HG03558 (cell line): ENCODE data around the gene SYNE4.
"Not testable (repeated sequence)": the region's sequence is repeated elsewhere in the genome, so short reads cannot be mapped to it uniquely, and the experiment has no call there.

Experiments
- ATAC-seq: cut with Tn5 transposase; IDR thresholded peaks from one replicate; pipeline ENCODE4 v1.9.1; 2021; ENCODE audit warnings: moderate number of reproducible peaks; ENCODE audit not compliant: unreplicated experiment; ENCODE audit errors: extremely low read depth

The SYNE4 gene

GRCh38 chr19:36008336-36008978 lies at the start of gene SYNE4:
Gene SYNE4 (minus strand): TSS chr19:36008813. CDS start chr19:36008681, 132 bp downstream.
- ATAC-seq = no peak

DNA sequence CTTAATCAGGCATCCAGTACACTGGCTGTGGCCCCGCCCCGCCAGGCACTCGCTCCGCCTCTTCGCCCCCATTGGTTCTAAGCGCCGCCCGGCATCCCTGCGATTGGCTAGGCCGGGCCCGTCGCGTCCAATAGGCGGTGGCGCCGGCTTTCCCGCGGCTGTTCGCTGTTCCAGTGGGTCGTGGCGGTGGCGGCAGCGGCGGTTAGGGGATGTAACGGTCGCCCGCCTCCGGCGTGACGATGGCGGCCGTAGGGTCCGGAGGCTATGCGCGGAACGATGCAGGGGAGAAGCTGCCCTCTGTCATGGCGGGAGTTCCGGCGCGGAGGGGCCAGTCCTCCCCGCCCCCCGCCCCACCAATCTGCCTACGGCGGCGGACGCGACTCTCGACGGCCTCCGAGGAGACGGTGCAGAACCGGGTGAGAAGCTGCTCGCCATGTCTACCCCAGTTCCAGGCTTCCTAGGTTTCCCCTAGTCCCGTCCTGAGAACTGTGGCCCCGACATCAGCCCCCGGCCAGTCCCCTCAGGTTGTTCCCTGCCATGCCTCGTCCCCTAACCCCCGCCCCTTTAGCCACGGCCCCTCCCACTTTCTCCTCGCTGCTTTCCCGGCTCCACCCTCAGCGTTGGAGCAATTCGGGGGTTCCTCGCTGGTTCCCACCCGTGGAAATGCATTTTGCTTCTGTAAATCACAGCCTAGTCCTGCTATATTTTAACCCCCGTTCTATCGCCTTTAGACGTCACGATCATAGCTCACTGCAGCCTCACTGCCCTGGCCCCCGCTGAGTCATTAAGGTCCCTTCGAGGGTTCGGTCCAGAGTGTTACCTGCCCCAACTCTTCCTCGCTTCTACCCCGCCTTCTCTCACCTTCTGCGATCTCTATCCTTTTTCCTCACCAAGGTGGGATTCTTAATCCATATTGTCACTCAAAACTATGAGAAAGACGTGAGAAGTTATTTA lies 46.4 kb upstream of the SYNE4 start, which contains the start of gene WDR62:
WDR62 (plus strand) TSS at position 165 of the 954 bp plus-strand sequence; CDS start at position 240, 75 bp downstream.
- peak; percentile 45 for ATAC-seq

DNA sequence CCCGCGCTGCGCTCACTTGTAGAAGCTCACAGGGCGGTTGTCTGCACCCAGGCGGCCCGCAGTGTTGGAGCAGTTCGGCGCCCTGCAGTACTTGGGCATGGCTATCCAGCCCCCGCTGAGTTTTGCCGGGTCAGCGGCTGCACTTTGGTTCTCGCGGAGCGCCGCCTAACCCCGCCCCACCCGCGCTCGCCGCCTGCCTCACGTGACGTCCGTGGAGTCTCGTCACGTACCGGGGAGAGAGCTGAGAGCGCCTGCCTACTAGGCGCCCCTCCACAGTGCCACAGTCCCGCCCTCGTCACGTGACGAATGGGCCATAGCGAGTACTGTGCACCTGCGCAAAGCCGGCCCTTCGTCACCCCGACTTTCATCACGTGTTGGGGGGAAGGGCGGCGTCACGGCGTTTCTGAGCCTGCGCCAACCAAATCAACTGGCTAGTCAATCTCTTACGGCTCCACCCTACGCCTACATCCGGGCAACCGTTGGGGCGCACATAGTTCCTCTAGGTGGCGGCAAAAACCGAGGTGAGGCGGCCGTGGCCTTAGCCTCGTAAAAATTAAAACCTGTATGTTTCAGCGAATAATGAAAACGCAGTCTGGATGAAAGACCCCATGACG lies 45.6 kb upstream of the SYNE4 start, which contains the start of gene THAP8:
THAP8 (minus strand) TSS at position 167 of the 614 bp plus-strand sequence; CDS start at position 99, 68 bp downstream.
- ATAC-seq = peak; percentile 54

- ATAC-seq = no peak
Observed at GRCh38 chr19:36051637-36052036, 43.0 kb upstream of the SYNE4 start.

GRCh38 chr19:36051236-36051635 lies 42.6 kb upstream of the SYNE4 start:
- no peak for ATAC-seq

DNA sequence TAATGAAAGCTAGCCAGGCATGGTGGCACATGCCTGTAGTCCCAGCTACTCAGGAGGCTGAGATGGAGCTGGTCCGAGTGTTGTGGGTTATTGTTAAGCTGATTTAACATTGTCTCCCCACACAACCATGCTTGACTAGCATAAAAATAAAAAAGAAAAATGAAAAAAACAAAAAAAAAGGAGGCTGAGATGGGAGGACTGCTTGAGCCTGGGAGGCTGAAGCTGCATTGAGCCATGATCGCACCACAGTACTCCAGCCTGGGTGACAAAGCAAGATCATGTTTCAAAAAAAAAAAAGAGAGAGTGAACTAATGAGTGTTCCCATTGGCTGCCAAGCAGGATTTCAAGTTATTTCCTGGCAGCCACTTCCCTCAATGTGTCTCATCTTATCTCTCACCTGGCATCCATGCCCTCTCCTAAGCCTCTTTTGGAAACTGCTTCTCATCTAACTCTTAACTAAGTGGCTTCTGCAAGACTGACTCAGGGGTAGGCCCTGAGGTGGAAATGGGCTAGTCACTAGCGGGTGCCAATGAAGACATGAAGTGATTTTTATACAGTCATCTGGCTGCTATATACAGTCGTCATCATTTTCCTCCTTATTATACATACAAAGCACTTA lies 40.6 kb upstream of the SYNE4 start:
- no peak for ATAC-seq

- ATAC-seq = no peak
Observed at GRCh38 chr19:36047835-36048234, 39.2 kb upstream of the SYNE4 start.

- no peak for ATAC-seq
Observed at GRCh38 chr19:36046443-36047050, 37.9 kb upstream of the SYNE4 start.

- ATAC-seq = no peak
Observed at GRCh38 chr19:36043952-36044351, 35.3 kb upstream of the SYNE4 start.

- no peak for ATAC-seq
Observed at GRCh38 chr19:36041831-36042230, 33.2 kb upstream of the SYNE4 start.

DNA sequence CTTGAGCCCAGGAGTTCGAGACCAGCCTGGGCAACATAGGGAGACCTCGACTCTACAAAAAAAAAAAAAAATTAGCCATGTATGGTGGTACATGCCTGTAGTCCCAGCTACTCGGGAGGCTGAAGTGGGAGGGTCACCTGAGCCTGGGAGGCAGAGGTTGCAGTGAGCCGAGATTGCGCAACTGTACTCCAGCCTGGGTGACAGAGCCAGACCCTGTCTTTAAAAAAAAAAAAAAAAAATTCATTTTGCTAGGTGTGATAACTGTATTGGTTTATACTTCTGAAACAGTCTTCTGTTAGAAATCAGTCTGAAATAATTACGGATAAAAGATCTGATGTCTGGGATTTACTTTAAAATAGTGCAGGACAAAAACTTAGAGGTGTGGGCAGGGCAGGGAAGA lies 32.5 kb upstream of the SYNE4 start:
- not testable (repeated sequence) for ATAC-seq

GRCh38 chr19:36040495-36040894 lies 31.9 kb upstream of the SYNE4 start:
- no peak for ATAC-seq

GRCh38 chr19:36032251-36033104 lies 23.9 kb upstream of the SYNE4 start, which contains the start of gene CLIP3:
Gene CLIP3 (minus strand): TSS chr19:36032873. CDS start chr19:36032357, 516 bp downstream.
- ATAC-seq = no peak

GRCh38 chr19:36031308-36031707 lies 22.7 kb upstream of the SYNE4 start:
- no peak for ATAC-seq

DNA sequence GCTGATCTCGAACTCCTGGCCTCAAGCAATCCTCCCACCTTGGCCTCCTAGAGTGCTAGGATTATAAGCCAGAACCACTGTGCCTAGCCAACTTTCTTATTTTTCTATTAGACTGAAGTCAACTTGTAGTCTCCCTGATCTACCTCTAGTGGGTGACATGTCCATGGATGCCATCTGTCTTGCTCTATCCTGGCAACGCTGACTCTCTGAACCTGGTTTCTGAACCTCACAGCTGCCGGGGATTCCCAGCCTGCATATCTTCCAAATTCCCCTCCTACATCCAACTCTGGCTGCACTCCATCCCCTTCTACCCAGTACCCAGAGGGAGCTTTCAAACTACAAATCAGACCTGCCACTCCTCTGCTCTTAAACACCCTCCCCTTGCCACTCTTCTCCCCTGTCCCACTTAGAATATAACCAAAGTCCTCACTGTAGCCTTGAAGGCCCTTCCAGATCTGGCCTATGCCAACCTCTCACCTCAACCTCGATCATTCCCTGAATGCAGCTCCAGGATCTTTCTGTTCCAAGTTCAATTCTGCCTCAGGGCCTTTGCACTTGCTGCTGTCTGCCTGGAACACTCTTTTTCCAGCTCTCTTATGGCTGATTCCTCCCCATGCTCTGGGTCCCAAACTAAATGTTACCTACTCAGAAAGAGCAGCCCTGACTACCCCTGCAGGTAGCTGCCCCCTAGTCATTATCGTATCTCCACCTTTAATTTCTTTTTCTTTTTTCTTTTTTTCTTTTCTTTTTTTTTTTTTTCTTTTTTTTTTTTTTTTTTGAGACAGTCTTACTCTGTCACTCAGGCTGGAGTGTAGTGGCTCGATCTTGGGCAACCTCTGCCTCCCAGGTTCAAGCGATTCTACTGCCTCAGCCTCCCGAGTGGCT lies 21.9 kb upstream of the SYNE4 start:
- no peak for ATAC-seq

DNA sequence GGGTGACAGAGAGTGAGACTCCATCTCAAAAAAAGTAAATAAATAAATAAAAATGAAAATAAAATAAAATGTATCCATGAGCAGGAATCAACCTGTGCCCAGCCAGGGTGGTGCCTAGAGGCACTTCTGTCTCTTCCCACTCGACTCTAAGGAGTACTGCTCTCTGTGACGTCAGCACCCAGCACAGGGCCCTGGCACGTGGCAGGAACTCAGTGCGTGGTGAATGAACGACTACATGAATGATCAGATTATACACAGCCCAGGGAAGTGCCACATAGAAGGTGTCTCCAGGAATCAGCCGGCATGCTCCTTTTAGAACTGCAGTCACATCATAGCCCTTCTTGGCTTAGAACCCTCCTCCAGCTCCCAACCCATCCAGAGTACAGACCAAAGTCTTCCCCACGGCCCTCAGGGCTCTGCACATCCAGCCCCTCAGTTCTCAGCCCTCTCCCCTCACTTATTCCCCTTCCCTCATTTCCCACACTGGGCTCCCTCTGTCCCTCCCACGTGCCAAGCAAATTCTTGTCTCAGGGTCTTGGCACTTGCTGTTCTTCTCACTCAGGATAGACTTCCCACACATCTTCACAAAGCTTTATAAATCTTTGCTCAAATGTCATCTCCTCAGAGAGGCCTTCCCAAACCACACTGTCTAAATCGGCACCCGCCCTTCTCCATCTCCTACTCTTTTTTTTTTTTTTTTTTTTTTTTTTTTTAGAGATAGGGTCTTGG lies 19.9 kb upstream of the SYNE4 start:
- no peak for ATAC-seq

GRCh38 chr19:36027696-36028095 lies 19.1 kb upstream of the SYNE4 start:
- no peak for ATAC-seq
